Caco-2 (cell line): ENCODE measurements around the gene KCNK4. TPM values are rescaled to one million over a fixed set of nuclear protein-coding genes. Genes with fewer than 3 reads are reported as not detected.

Experiments used
- BruUV-seq: library from RNA; stranded (reverse); fragments of 400-500 nt; replicated peaks from 2 replicates; lab custom pipeline; 2021; lab: Mats Ljungman, UMichigan
- CTCF ChIA-PET: fragments of 300-600 bp; sonication (Branson Sonifier 250); formaldehyde crosslinking; loops from one replicate; lab custom pipeline; 2022; ENCODE audit warnings: antibody characterized with exemption; lab: Charles Lee
- POLR2A ChIA-PET: fragments of 300-600 bp; sonication (Branson Sonifier 250); formaldehyde crosslinking; loops from one replicate; lab custom pipeline; 2022; ENCODE audit warnings: antibody characterized with exemption; lab: Charles Lee
- DNase-seq, 2 experiments: peaks; one replicate each; pipeline versions ENCODE4 v3.0.0 to v3.0.0-alpha.2; 2020 to 2022
- H3K27me3 ChIP-seq: replicated peaks from 2 replicates; pipeline ENCODE4 v1.6.0; 2011; ENCODE audit warnings: low read length; ENCODE audit not compliant: control insufficient read depth, insufficient read depth
- H3K36me3 ChIP-seq: 2 replicates; pipeline ENCODE4 v1.5.1; 2011; ENCODE audit warnings: low read length; ENCODE audit not compliant: control insufficient read depth, insufficient read depth
- H3K4me1 ChIP-seq: fragments of 250-450 bp; sonication (Bioruptor Pico); 2 replicates; pipeline ENCODE4 v1.5.1; 2020; ENCODE audit warnings: mild to moderate bottlenecking
- H3K4me3 ChIP-seq: 2 replicates; pipeline ENCODE4 v1.5.1; 2011; ENCODE audit warnings: low read depth, mild to moderate bottlenecking, control low read depth, low read length
- H3K9me3 ChIP-seq: fragments of 250-450 bp; sonication (Bioruptor Pico); 2 replicates; pipeline ENCODE4 v1.5.1; 2020; ENCODE audit warnings: mild to moderate bottlenecking, moderate library complexity
- H3K27ac Mint-ChIP-seq: one replicate; pipeline ENCODE4 v1.8.0; 2022; ENCODE audit warnings: mixed read lengths; ENCODE audit not compliant: unreplicated experiment
- H3K27me3 Mint-ChIP-seq: one replicate; pipeline ENCODE4 v1.8.0; 2022; ENCODE audit warnings: mixed read lengths; ENCODE audit not compliant: insufficient read depth, unreplicated experiment
- H3K36me3 Mint-ChIP-seq: one replicate; pipeline ENCODE4 v1.8.0; 2022; ENCODE audit warnings: mild to moderate bottlenecking, mixed read lengths; ENCODE audit not compliant: insufficient read depth, unreplicated experiment
- H3K4me1 Mint-ChIP-seq: one replicate; pipeline ENCODE4 v1.8.0; 2022; ENCODE audit warnings: low read depth, mixed read lengths; ENCODE audit not compliant: unreplicated experiment
- H3K4me3 Mint-ChIP-seq: one replicate; pipeline ENCODE4 v1.8.0; 2022; ENCODE audit warnings: mild to moderate bottlenecking, moderate library complexity, mixed read lengths; ENCODE audit not compliant: unreplicated experiment
- H3K9me3 Mint-ChIP-seq: one replicate; pipeline ENCODE4 v1.8.0; 2022; ENCODE audit warnings: mixed read lengths; ENCODE audit not compliant: unreplicated experiment
- intact Hi-C: fragments of 100-400 bp; cut with micrococcal nuclease; formaldehyde crosslinking; loops from one replicate; pipeline ENCODE4 v1.10.0; 2022; ENCODE audit not compliant: unreplicated experiment
- total RNA-seq: library from RNA; stranded (reverse); gene quantifications from 2 replicates; pipeline ENCODE4 v1.2.3, GENCODE V29; 2022
- TF ChIP-seq, protein P1 (sequence below), 2 experiments: fragments of 200-600 bp in 1 of 2; IDR thresholded peaks; 1 replicate in 1 of 2; 2 replicates in 1 of 2; pipeline versions ENCODE4 v1.5.1 to v1.8.0; 2011 to 2022; ENCODE audit warnings: antibody characterized with exemption in 1 of 2, control low read depth in 1 of 2, inconsistent platforms in 1 of 2, low read depth in 1 of 2, low read length in 1 of 2, mild to moderate bottlenecking in 1 of 2, moderate library complexity in 1 of 2; ENCODE audit not compliant: insufficient read depth in 1 of 2, severe bottlenecking in 1 of 2, unreplicated experiment in 1 of 2

The KCNK4 gene
- total RNA-seq, 1 experiment from 2014 or later, result not detected

DNA sequence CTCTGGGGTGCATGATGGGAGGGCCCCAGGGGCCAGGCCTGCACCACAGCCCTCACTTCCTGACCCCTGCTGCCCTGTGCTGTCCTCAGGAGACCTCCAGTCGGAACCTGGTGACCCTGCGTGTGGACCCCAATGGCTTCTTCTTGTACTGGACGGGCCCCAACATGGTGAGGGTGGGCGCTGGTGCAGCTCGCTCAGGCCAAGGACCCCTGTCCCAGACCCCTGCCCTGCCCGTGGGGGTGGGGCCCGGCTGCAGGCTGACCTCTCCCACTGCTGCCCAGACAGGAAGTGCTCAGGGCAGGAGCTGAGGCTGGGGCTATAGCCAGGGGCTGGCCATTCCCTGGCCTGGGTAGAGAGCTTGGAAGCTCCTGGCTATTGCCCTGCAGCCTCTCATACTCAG is 36.8 kb upstream of the KCNK4 start:
- no peak for DNase-seq
- BruUV-seq, result no TSS peak
- Histone ChIP-seq H3K9me3 (no peaks in the 10 kb centered on the region), H3K4me1 (peaks cover 14% of the 10 kb centered on the region), H3K27me3 (no peaks in the 10 kb centered on the region), H3K4me3 (no peak overlapping the region), H3K36me3 (peaks cover 4% of the 10 kb centered on the region)
- H3K36me3 Mint-ChIP-seq, result peaks cover 30% of the 10 kb centered on the region
- CTCF ChIA-PET, result no interaction called here
- POLR2A ChIA-PET, result no interaction called here
- no peaks in the 10 kb centered on the region for H3K9me3 Mint-ChIP-seq
- H3K4me3 Mint-ChIP-seq, result no peak overlapping the region
- TF ChIP-seq, protein P1, sequence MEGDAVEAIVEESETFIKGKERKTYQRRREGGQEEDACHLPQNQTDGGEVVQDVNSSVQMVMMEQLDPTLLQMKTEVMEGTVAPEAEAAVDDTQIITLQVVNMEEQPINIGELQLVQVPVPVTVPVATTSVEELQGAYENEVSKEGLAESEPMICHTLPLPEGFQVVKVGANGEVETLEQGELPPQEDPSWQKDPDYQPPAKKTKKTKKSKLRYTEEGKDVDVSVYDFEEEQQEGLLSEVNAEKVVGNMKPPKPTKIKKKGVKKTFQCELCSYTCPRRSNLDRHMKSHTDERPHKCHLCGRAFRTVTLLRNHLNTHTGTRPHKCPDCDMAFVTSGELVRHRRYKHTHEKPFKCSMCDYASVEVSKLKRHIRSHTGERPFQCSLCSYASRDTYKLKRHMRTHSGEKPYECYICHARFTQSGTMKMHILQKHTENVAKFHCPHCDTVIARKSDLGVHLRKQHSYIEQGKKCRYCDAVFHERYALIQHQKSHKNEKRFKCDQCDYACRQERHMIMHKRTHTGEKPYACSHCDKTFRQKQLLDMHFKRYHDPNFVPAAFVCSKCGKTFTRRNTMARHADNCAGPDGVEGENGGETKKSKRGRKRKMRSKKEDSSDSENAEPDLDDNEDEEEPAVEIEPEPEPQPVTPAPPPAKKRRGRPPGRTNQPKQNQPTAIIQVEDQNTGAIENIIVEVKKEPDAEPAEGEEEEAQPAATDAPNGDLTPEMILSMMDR (IDR thresholded peaks at IDR 0.05; ENCODE audit: insufficient read depth in 1 of 2, low read depth in 1 of 2, low read length in 1 of 2, severe bottlenecking in 1 of 2, unreplicated experiment in 1 of 2), result no peak
- H3K27ac Mint-ChIP-seq, result no peak overlapping the region
- peaks cover 4% of the 10 kb centered on the region for H3K4me1 Mint-ChIP-seq
- intact Hi-C loops, result no loop called here
- H3K27me3 Mint-ChIP-seq, result no peaks in the 10 kb centered on the region

DNA sequence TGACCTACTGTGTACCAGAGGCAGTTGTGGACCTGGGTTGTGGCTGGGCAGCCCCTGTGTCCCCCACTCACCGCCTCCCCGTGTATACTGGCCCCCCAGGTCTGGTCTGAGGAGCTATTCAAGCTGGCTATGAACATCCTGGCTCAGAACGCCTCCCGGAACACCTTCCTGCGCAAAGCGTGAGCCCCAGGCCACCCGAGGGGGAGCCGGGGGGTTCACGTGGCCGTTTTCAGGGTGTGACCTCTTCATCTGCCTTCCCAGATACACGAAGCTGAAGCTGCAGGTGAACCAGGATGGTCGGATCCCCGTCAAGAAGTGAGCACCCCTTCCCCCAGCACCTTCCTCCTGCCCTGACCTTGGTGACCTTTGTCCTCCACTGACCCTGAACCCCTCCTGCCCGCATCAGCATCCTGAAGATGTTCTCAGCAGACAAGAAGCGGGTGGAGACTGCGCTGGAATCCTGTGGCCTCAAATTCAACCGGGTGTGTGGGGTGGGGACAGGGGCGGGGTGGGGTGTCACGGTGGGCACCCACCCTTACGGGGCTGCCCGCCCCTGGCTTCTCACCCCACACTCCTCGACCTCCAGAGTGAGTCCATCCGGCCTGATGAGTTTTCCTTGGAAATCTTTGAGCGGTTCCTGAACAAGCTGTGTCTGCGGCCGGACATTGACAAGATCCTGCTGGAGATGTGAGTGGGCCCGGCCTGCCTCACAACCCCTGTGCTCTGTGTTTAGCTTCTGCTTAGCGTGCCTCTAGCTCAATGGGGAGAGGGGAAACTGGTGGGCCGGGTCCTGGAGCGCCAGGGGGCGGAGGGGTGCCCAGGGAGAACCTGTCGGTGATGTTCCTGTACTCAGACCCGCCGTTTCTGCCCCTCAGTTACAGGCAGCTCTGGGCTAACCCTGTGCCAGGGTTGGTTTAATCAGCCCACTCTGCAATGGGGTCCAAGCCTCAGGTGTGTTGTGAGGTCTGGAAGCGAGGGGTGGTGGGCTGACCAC is 35.7 kb upstream of the KCNK4 start:
- H3K4me3 ChIP-seq, result no peak overlapping the region
- no peak overlapping the region for H3K4me3 Mint-ChIP-seq
- peaks cover 4% of the 10 kb centered on the region for H3K36me3 ChIP-seq
- no peaks in the 10 kb centered on the region for H3K9me3 Mint-ChIP-seq
- peaks cover 8% of the 10 kb centered on the region for H3K4me1 Mint-ChIP-seq
- DNase-seq, result no peak
- peaks cover 7% of the 10 kb centered on the region for H3K4me1 ChIP-seq
- intact Hi-C loops, result no loop called here
- no TSS peak for BruUV-seq
- CTCF ChIA-PET, result no interaction called here
- H3K36me3 Mint-ChIP-seq, result peaks cover 41% of the 10 kb centered on the region
- no peaks in the 10 kb centered on the region for H3K9me3 ChIP-seq
- H3K27me3 ChIP-seq, result no peaks in the 10 kb centered on the region
- POLR2A ChIA-PET, result no interaction called here
- no peak overlapping the region for H3K27ac Mint-ChIP-seq
- TF ChIP-seq, protein P1 (IDR thresholded peaks at IDR 0.05; ENCODE audit: insufficient read depth in 1 of 2, low read depth in 1 of 2, low read length in 1 of 2, severe bottlenecking in 1 of 2, unreplicated experiment in 1 of 2), result no peak
- H3K27me3 Mint-ChIP-seq, result no peaks in the 10 kb centered on the region

DNA sequence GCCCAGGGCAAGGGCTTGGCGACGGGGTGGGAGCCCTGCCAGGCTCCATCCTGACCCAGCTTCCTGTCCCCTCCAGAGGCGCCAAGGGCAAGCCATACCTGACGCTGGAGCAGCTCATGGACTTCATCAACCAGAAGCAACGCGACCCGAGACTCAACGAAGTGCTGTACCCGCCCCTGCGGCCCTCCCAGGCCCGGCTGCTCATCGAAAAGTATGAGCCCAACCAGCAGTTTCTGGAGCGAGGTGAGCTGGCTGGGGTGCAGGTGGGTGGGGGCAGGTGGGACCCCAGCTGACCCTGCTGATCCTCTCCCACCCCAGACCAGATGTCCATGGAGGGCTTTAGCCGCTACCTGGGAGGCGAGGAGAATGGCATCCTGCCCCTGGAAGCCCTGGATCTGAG is 34.8 kb upstream of the KCNK4 start:
- Mint-ChIP-seq H3K9me3 (no peaks in the 10 kb centered on the region), H3K27ac (no peak overlapping the region), H3K4me3 (no peak overlapping the region), H3K4me1 (peaks cover 8% of the 10 kb centered on the region), H3K27me3 (no peaks in the 10 kb centered on the region), H3K36me3 (peaks cover 47% of the 10 kb centered on the region)
- intact Hi-C loops, result no loop called here
- Histone ChIP-seq H3K4me1 (peaks cover 3% of the 10 kb centered on the region; the same call in 1 of the 2 replicates), H3K36me3 (peaks cover 4% of the 10 kb centered on the region), H3K4me3 (no peak overlapping the region), H3K9me3 (no peaks in the 10 kb centered on the region), H3K27me3 (no peaks in the 10 kb centered on the region)
- CTCF ChIA-PET, result no interaction called here
- no peak for DNase-seq
- BruUV-seq, result no TSS peak
- TF ChIP-seq, protein P1 (IDR thresholded peaks at IDR 0.05; ENCODE audit: insufficient read depth in 1 of 2, low read depth in 1 of 2, low read length in 1 of 2, severe bottlenecking in 1 of 2, unreplicated experiment in 1 of 2), result no peak
- POLR2A ChIA-PET, result no interaction called here
